Epithelial cell of proximal tubule (primary cell): ENCODE measurements around the gene COL8A1. TPM values are rescaled to one million over a fixed set of nuclear protein-coding genes. Genes with fewer than 3 reads are reported as not detected.

Experiments used
- DNase-seq: peaks from one replicate; pipeline ENCODE4 v3.0.0-alpha.2; 2011; ENCODE audit warnings: low read depth
- H3K4me3 ChIP-seq: 2 replicates; pipeline ENCODE4 v1.5.1; 2011; ENCODE audit warnings: low read depth, mild to moderate bottlenecking, low read length
- total RNA-seq: library from RNA; depleted of rRNA; stranded (reverse); fragments of >200 nt; gene quantifications from 2 replicates; pipeline ENCODE4 v1.2.3, GENCODE V29; 2015
- TF ChIP-seq, protein P1 (sequence below): conservative IDR thresholded peaks from 2 replicates; pipeline ENCODE4 v1.5.1; 2012; ENCODE audit warnings: low read depth, mild to moderate bottlenecking, low read length

The COL8A1 gene
- total RNA-seq, 1 donor from 2014 or later, result 60.5 TPM

DNA sequence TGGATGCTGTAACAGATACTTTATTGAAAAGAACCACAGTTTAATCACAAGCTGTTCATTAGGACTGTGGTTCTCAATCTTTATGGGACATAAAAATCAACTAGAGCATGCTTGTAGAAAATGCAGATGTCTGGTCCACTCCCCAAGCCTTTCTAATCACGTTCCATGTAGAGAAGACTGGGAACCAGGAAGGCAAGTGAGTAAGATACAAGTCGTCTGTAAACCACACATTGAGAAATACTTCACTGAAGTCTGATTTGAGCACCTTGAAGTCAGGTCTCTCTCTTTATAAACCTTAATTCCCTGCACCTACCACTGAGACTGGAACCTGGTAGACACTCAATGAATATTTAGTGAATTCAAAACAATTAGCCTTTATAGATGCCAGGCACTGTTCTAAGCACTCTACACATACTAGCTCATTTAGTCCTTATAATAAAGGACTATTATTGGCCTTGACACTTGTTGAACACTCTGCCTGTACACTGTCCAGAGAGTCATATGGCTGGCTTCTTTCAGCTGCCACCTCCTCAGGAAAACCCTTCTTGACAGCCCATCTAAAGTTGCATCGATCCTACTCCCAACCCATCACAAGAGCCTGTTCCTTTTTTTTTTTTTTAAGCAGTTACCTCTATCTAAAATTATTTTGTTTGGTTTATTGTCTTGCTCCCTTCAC, 120.2 kb downstream of the COL8A1 start:
- TF ChIP-seq, protein P1, sequence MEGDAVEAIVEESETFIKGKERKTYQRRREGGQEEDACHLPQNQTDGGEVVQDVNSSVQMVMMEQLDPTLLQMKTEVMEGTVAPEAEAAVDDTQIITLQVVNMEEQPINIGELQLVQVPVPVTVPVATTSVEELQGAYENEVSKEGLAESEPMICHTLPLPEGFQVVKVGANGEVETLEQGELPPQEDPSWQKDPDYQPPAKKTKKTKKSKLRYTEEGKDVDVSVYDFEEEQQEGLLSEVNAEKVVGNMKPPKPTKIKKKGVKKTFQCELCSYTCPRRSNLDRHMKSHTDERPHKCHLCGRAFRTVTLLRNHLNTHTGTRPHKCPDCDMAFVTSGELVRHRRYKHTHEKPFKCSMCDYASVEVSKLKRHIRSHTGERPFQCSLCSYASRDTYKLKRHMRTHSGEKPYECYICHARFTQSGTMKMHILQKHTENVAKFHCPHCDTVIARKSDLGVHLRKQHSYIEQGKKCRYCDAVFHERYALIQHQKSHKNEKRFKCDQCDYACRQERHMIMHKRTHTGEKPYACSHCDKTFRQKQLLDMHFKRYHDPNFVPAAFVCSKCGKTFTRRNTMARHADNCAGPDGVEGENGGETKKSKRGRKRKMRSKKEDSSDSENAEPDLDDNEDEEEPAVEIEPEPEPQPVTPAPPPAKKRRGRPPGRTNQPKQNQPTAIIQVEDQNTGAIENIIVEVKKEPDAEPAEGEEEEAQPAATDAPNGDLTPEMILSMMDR, result no peak
- no peak for DNase-seq
- no peak overlapping the region for H3K4me3 ChIP-seq

DNA sequence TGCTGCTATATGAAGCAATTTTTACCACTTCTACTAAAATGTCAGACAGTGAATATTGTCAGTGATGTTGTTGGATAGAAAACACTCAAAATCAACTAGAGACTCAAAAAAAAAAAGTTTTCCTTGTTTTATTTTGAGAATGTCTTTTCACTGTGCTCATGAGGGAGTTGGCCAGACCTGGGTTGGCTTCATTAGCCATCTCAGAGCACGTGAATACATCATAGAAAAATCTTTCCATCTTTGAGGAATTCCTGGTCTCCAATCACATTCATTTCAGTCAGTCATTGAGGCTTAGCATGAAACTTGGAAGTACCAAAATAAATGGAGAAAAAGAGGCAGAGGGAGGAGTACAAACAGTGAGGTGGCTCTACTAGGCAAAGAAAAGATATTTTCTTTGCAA, 121.6 kb downstream of the COL8A1 start:
- no peak for DNase-seq
- H3K4me3 ChIP-seq, result no peak overlapping the region
- TF ChIP-seq, protein P1, result no peak

DNA sequence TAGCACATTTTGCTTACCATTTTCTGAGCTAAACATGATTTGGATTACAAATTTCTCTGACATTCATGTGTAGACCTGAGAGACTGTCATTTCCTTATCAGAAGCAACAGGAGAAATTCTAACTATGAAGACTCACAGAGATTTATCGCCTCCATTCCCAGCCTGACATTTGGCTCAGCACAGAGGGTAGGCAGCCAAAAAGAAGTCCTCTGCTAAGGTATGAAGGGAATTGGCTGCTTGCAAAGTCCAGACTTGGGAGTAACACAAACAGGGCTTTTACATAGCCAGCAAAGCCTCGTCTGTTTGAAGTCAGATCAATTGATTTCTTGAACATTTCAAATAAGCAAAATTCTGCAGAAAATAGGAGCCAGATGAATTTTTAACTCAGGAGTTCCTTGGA, 122.2 kb downstream of the COL8A1 start:
- H3K4me3 ChIP-seq, result no peak overlapping the region
- no peak for DNase-seq
- TF ChIP-seq, protein P1, result no peak

DNA sequence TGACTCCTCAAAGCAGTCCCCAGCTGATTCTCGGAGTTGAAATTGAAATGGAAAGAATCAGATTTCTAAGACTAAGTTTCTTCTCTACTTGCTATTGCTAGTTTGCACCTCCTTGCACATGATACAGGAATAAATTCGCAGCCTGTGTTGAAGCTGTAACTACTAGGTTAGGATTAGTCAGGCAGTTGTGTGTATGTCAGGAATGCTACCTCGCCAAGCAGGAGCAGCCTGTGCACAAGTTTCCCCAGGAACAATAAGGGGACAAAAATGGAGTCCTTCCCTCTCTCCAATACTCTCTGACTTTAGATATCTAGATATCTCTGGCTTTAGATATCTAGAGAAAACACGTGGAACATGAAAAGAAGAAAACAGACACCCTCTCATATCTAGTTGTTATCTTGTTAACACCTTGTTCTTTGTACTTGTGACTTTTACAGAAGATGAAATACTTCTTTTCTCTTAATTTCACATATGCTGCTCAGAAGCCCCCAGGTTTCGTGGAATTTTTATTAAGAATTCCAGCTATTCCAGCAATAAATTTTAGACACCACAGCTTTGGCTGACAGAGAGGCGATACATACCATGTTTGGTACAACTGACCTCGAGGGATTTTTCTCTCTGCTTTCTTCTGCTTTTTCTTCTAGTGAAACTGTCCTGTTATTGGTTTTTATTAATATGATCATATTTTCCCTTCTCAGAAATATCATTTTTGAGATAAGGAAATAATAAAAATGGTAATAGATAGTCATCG, 123.2 kb downstream of the COL8A1 start:
- DNase-seq, result no peak
- TF ChIP-seq, protein P1, result no peak
- no peak overlapping the region for H3K4me3 ChIP-seq

DNA sequence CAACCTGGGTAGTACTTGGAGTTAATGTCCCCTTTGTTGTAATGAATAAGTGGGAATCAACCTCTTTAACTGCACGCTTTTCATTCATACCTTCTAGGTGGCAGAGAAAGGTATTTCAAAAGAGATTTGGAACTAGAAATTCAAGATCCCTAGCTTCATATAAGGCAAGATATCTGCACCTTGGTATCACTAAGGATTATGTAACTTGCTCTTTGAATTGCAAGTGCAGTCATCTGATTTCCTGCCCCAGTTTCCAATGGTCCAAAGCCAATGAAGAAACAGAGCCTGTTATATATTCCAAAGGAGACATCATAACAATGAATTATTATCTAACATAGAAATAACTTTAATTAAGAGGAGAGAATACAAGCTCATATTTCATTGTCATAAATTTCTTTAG, 124.5 kb downstream of the COL8A1 start:
- no peak for DNase-seq

DNA sequence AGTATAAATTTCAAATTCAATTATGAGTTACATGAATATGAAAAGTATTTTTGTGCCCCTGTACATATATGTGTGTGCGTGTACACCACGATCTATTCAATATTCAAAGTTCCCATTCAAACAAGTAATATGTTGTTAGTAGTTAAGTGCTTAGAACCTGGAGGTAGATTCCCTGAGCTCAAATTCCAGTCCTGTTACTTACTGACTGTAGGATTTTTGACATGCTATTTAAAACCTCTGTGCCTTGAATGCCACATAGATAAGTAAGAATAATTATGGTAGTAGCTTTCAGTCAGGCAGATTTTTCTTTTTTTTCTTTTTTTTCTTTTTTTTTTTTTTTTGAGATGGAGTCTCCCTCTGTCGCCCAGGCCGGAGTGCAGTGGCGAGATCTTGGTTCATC, 126.0 kb downstream of the COL8A1 start:
- H3K4me3 ChIP-seq, result no peak overlapping the region
- no peak for DNase-seq
- TF ChIP-seq, protein P1, result no peak

More for the DNA sequence above, 124.5 kb downstream of the COL8A1 start:
- H3K4me3 ChIP-seq, result no peak overlapping the region
- TF ChIP-seq, protein P1, result no peak
